CMK (cell line): Measurements from ENCODE around the gene BASP1.
"Not testable (repeated sequence)": the region's sequence is repeated elsewhere in the genome, so short reads cannot be mapped to it uniquely, and the experiment has no call there.

Experiments used
- DNase-seq: peaks from one replicate; pipeline ENCODE4 v3.0.0-alpha.2; 2010; ENCODE audit warnings: low read depth

The BASP1 gene

DNA sequence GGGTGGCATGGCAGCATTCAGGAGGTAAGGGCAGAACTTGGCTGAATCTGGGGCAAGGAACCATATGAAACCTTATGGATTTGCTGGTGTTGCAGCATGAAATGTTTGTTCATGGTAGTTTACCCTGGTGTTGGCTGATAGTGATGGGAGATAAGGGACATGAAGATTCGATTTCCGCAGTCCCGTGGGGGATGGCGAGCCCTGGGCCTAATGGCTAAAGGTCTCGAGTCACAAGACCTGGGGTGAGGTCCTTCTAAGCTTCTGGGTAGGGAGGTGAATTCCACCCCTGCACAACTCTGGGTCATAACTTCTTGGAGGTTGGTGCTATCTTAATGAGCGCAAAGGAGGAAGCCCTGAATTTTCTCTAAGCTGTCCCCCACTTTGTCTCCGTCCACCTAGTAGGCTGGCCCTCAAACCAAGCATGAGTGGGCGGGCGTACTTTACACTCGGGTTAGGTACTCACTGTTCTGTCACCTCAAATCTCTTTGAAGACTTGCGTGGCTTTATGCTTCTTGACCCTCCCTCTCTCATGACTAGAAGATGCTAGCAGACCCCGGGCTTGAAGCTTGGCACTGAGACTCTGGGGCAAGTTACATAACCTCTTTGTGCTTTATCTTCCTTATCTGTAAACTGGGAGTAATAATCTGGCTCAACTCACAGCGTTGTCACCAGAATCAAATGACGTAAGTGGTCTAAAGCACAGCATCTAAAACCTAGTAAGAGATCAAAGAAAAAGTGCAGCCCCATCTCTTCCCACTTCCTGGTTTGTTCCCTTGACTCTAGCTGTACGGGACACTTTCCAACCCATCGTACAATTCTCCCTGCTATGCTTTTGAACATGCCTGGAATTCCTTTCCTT is 72.5 kb downstream of the BASP1 start:
- DNase-seq: no peak

DNA sequence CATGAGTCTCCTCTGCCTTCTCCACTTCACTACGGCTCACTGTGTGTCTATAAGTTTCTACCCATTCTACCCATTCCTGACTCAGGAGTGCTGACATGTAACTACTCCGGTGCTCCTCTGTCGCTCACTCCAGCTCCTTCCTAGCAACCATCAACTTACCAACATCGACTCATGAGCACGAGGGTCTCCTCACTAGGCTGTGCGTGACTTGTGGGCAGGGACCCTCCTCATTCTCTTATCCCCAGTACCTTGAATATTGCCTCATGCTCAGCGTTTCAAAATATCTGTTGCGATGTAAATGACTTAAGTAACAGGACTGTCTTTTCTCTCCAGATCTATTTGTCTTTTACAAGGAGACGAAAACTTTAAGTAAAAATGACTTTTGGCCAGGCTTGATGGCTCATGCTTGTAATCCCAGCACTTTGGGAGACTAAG is 73.1 kb downstream of the BASP1 start:
- DNase-seq: no peak

DNA sequence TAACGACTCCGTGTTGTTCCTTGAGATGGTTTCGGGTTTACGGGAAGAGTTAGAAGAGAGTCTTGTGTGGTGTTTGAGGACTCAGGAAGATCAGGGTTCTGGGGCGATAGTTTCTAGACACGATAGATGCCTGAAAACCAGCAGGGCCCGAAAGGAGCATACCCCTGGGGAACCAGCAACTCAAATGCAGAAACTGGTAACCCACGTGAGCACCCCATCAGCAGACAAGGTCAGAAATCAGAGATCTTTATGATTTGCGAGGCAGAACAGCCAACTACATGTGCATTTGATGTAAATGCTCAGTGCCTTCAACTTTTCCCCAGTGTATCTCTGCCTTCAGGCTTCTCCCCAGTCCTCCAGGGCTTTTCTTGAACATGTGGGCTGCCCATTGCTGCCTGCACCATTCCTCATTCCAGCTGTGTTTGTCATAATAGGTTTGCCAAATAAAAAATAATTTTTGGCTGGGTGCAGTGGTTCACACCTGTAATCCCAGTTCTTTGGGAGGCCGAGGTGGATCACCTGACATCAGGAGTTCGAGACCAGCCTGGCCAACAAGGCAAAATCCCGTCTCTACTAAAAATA is 75.1 kb downstream of the BASP1 start:
- no peak for DNase-seq

DNA sequence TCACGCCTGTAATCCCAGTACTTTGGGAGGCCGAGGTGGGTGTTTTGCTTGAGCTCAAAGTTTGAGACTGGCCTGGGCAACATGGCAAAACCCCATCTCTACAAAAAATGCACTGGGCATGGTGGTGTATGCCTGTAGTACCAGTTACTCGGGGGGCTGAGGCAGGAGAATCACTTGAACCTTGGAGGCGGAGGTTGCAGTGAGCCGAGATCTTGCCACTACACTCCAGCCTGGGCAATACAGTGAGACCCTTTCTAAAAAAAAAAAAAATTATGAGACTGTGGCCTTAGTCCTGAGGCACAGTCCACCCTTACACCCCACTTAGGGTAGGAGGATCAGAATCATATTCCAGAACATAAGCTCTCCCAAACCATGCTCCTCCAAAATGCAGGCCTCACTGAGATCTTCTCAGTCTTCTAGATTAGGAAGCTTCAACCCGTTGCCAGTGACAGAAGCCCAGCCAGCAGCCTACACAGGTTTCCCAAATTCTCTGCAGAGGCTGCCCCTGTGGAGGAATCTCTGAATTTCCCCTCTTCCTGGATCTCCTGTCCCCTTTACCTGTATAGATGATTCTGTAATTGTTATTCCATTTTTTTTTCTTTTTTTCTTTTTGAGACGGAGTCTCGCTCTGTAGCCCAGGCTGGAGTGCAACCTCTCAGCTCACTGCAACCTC is 77.3 kb downstream of the BASP1 start:
- no peak for DNase-seq

DNA sequence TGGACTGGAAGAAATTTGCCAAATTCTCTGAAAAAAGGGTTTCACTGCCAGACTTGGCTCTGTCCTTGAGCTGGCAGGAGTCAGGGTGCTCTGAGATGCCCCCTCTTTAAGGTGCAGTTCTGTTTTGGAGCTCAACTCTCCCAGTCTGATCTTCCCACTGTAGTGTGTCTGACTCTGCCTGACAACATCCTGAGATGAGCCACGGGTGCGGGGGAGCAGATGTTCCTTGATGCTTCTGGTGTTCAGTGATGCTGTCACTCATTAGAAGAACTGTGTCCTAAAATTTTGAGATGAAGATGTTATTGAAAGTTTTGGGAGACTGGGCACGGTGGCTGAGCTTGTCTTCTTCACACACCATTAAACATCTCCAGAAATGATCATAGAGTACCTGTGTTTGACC is 78.2 kb downstream of the BASP1 start:
- no peak for DNase-seq

DNA sequence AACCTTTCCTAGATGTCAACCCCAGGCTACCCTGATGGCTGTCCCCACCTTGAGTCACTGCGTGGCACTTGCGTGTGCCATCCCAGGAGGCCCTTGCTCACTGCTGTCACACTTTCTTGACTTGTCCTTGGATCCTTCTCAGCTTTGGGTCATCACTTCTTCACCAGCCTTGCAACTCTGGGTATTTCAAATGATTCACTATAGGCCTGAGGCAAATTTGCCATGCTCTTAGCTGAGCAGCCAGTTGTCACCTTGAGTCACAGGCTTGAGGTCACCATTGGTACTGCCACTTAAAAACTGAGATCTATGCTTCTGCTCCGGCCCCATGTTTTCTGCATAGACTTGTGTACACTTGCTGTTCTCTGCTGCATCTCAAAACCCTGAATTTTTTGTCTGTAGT is 84.7 kb downstream of the BASP1 start:
- DNase-seq: no peak

DNA sequence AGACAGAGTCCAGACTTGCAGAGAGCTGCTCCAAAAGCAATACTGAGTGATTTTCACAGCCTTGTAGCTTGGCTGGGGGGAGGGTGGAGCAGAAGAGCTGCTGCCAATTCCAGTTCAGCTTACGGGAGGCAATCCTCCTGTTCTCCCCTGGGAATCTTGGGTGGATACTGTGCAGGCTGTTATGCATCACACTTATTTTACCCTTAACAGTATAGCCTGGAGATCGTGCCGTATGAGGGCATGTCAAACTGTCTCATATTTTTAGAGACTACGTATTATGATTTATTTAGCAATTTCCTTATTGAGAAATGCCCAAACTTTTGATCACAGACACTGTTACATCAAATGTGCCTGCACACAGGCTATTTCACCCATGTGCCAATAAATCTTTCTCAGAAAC is 85.2 kb downstream of the BASP1 start:
- DNase-seq: no peak

DNA sequence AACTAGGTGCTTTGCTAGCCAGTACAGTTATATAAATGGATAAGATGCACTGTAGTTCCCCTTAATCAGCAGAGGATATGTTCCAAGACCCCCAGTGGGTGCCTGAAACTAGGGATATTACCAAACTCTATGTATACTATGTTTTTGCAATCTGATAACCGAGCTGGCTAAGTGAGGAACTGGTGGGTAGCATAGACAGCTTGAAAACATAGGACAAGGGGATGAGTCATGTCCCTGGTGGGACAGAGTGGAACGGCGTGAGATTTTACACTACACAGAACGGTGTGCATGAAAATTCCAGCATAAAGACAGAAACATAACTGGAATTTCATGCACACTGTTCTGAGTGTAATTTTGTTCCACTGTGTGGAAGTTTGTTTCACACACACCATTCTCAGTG is 86.9 kb downstream of the BASP1 start:
- DNase-seq: no peak

DNA sequence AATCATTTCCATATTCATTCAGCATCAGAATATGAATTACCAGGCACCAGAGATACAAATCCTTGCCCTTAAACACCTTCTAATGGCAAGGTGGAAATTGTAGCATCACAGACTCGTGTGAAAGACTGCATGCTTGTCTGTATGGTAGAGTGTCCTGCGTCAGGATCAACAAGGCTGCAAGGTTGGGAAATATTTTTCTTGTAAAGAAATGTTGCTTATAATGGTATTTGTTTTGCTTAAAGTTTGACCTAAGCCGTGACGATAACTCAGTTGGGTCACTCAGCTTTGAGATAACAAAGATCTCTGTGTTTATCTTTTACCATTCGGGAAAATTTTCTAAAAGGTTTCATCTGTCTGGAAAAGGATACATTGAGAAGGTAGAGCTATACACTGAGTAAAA is 87.6 kb downstream of the BASP1 start:
- no peak for DNase-seq

DNA sequence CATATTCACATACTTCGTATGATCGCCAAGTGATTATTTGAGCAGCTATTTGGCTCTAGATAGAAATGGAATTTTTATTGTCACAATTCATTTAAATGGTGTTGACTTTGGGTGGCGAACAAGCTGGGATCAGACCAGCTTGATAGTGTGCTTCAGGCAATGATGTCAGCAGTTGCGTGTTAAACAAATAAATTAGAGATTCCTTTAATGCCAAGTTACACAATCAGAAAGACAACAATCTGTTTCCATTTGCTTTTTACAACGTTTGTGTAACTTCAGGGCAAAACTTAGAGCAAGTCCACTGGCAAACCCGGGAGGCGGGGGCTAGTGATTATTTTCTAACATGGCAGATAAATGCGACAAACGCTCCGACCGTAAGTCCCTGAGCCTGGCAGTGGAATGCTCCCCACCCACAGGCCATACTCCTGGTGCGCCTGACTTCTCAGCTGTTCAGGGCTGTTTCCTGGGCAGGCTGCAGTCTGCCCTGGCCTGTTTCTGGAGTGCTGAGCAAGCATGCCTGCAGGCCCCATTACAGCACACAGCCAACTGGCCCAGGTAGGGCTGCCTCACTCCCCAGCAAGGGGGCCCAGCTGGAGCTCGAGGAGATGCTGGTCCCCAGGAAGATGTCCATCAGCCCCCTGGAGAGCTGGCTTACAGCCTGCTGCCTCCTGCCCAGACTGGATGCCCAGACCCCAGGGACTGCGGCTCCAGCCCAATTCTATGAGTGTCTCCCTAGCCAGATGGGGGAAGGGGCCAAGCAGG is 88.7 kb downstream of the BASP1 start:
- no peak for DNase-seq

DNA sequence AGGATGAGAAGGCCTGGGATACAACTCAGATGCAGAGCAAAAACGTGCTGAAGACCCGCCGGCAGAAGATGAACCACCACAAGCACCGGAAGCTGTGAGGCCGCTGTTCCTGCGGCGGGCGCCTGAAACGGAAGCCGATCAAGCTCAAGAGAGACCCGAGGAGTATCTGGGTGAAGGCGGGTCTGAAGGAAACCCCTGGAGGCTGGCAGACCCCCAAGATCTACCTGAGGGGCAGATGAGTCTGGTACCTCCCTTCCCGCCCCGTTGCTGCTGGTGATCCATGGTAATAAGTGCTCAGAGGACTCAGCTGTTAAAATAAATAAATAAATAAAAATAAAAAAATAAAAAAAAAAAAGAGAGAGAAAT is 89.3 kb downstream of the BASP1 start:
- no peak for DNase-seq

DNA sequence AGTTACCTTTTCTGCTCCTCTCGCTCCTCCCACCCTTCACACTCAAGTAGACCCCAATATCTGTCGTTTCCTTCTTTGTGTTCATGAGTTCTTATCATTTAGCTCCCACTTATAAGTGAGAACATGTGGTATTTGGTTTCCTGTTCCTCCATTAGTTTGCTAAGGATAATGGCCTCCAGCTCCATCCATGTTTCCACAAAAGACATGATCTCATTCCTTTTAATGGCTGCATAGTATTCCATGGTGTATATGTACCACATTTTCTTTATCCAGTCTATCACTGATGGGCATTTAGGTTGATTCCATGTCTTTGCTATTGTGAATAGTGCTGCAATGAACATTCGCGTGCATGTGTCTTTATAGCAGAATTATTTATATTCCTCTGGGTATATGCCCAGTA is 90.0 kb downstream of the BASP1 start:
- DNase-seq: not testable (repeated sequence)

DNA sequence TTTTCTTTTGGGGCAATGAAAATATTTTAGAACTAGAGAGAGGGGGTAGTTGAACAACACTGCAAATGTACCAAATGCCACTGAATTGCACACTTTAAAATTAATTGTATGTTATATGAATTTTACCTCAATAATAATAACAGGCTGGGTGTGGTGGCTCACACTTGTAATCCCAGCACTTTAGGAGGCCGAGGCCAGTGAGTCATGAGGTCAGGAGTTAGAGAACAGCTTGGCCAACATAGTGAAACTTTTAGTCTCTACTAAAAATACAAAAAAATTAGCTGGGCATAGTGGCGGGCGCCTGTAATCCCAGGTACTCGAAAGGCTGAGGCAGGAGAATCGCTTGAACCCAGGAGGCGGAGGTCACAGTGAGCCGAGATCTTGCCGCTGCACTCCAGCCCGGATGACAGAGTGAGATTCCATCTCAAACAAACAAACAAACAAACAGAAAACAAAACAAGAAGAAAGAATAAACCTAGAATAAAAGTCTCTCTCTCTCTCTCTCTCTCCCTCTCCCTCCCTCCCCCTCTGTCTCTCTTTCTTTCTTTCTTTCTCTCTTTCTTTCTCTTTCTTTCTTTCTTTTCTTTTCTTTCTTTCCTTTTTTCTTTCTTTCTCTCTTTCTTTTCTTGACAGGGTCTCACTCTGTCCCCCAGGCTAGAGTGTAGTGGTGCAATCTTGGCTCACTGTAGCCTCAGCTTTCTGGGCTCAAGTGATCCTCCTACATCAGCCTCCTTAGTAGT is 91.1 kb downstream of the BASP1 start:
- no peak for DNase-seq

DNA sequence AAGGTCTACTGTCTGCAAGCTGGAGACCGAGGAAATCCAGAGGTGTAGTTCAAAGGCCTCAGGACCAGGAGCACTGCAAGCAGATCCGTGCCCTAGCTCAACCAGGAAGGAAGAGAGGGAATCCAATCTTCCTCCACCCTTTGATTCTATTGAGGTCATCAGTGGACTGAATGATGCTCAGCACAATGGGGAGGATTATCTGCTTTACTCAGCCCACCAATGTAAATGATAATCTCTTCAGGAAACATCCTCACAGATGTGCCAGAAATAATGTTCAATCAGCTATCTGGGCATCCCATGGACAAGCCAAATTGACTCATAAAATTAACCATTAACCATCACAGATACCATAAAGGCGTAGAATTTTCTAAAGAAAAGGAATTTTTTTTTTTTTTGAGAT is 92.0 kb downstream of the BASP1 start:
- no peak for DNase-seq

DNA sequence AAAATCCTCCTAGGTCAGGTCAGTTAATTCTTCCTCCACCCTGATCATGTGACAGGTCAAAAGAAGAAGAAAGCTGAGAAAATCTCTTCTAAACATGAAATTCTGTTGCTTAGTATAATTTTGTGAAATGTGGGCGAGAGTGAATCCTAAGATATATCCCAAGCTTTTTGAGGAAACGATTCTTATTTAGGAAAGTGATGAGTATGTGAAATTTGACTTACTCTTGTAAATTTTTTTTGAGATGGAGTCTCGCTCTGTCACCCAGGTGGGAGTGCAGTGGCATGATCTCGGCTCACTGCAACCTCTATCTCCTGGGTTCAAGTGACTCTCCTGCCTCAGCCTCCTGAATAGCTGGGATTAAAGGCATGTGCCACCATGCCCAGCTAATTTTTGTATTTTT is 93.1 kb downstream of the BASP1 start:
- DNase-seq: not testable (repeated sequence)

DNA sequence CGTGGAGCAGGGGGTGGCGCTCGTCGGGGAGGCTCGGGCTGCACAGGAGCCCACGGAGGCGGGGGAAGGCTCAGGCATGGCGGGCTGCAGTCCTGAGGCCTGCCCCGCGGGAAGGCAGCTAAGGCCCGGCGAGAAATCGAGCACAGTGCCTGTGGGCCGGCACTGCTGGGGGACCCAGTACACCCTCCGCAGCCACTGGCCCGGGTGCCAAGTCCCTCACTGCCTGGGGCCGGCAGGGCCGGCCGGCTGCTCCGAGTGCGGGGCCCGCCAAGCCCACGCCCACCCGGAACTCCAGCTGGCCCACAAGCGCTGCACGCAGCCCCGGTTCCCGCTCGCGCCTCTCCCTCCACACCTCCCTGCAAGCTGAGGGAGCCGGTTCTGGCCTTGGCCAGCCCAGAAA is 94.4 kb downstream of the BASP1 start:
- not testable (repeated sequence) for DNase-seq

DNA sequence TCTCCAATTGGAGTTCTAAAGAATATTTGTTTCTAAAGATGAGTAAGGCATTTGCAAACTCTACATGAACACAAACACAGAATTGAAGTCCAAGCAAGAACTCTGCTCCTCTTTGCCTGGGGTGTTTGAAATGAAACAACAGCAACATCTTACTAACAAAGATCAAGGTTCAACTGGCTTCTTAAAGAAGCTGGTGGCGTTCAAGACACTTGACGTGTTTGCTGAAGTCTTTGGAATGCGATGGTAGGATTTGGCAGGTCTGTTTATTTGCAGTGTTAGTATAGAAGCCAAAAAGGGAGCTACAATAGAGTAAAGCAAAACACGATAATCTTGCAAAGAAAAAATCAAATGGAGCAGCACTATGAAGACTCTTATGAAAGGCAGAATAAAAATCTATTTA is 94.9 kb downstream of the BASP1 start:
- no peak for DNase-seq

DNA sequence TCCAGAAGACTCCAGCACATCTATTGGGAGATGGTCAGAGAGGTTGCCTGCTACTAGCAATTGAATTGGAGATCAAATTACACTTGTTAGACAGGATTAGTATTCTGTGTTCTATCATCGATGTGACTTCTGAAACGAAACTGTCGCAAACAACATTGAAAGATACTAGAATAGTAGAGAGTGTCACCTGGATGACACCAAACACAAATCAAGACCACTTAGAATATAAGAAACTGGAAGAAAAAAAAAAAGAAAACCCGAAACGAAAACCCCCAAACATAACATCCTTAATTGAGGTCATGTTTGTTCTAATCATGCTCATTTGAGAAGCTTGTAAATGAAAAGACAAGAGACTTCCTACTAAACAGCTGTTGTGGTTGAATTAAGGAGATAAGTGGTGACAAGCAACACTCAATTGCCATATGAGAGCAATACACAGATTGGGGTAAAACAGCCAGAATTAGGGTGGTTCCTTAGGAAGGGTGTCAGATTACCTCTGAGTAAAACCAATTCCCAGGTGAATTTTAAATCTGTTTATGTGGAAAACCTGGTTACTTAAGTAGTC is 97.6 kb downstream of the BASP1 start:
- DNase-seq: peak; percentile 25

DNA sequence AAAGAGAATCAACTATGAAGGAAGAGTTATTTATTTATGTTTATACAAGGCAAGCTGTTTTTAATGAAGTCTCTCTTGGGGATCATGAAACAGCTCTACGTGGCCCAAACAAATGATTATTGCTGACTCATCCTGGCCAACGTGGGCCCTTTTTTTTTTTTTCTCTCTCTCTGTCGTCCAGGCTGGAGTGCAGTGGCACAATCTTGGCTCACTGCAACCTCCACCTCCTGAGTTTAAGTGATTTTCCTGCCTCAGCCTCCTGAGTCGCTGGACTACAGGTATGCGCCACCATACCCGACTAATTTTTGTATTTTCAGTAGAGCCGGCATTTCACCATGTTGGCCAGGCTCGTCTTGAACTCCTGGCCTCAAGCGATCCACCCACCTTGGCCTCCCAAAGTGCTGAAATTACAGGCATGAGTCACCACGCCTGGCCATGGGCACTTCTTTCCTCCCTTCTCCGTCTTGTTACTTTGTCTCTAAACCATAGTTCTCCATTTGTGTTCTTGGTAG is 98.3 kb downstream of the BASP1 start:
- no peak for DNase-seq

DNA sequence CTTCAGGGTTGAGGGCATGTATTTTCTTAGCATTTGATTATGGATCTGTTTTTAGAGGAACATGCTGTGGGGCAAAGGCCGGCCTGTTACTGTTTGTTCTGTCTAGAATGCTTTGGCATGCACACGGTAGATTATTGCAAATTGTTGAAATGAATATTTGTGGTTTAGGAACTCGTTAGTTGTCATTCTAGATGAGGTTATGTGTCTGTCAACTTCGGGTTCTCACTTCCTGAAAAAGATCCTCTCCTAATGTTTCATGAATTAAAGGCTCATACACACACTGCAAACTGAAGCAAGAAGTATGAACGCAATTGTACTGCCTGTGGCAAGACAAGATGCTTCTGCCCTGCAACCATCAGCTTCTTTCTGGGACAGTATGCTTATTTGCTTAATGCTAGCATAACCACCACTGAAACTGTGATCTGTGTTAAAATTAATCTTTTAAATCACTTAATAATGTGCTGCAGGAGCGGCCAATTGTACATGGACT is 99.6 kb downstream of the BASP1 start:
- no peak for DNase-seq

DNA sequence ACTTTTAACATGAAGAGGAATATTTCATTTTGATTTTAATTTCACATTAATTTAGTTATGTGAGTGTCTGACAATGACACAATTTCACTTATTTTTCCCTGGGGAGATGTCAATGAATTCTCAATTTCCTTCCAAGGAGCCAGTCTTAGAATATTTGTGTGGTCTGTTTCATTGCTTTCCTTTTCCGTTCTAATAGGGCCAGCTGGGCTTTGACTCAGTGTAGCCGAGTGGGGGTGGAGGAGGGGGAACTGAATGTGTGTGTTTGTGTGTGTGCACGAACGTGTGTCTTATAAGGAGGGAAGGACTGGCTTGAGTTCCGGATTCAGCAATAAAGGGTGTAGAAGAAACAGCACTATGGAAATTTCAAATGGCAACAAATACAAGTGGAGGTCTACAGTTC is 100.0 kb downstream of the BASP1 start:
- DNase-seq: no peak
